Measurements from ENCODE around the gene PRKAG1.
A peak's percentile ranks its signal among the peaks of the same experiment; 100 is the strongest.

Gene PRKAG1

GRCh38 chr12:48968467-48968866 is 50.1 kb downstream of the PRKAG1 start:
- Histone ChIP-seq H3K79me2 (ENCODE audit: insufficient read depth, low read depth) (no peaks in the 10 kb centered on the region), H4K20me1 (ENCODE audit: insufficient read depth) (no peaks in the 10 kb centered on the region), H3K27ac (peak overlapping the region; percentile 16; the same call in 1 of the 2 replicates), H3K27me3 (ENCODE audit: insufficient read depth, low read depth) (no peaks in the 10 kb centered on the region), H3K36me3 (ENCODE audit: insufficient read depth) (no peaks in the 10 kb centered on the region), H3K4me2 (peak overlapping the region; percentile 52), H3K9ac (no peak overlapping the region), H3K4me3 (IDR thresholded peaks at IDR 0.05; ENCODE audit: insufficient read depth, low read depth, low read length) (no peak overlapping the region), H2AFZ (ENCODE audit: low read depth) (no peak overlapping the region), H3K4me1 (ENCODE audit: low read depth, poor library complexity, severe bottlenecking) (peaks cover 40% of the 10 kb centered on the region)
- no peak for TF ChIP-seq CTCF (conservative IDR thresholded peaks at IDR 0.05; ENCODE audit: low read depth, low read length)

GRCh38 chr12:48967991-48968390 is 50.6 kb downstream of the PRKAG1 start:
- no peak overlapping the region for H3K4me2 ChIP-seq
- peaks cover 40% of the 10 kb centered on the region for H3K4me1 ChIP-seq (ENCODE audit: low read depth, poor library complexity, severe bottlenecking)
- no peaks in the 10 kb centered on the region for H3K27me3 ChIP-seq (ENCODE audit: insufficient read depth, low read depth)
- no peaks in the 10 kb centered on the region for H4K20me1 ChIP-seq (ENCODE audit: insufficient read depth)
- no peak overlapping the region for H2AFZ ChIP-seq (ENCODE audit: low read depth)
- H3K9ac ChIP-seq: no peak overlapping the region
- H3K27ac ChIP-seq: no peak overlapping the region
- H3K79me2 ChIP-seq (ENCODE audit: insufficient read depth, low read depth): no peaks in the 10 kb centered on the region
- H3K4me3 ChIP-seq (IDR thresholded peaks at IDR 0.05; ENCODE audit: insufficient read depth, low read depth, low read length): no peak overlapping the region
- no peaks in the 10 kb centered on the region for H3K36me3 ChIP-seq (ENCODE audit: insufficient read depth)
- no peak for TF ChIP-seq CTCF (conservative IDR thresholded peaks at IDR 0.05; ENCODE audit: low read depth, low read length)

GRCh38 chr12:48966177-48966895 is 52.2 kb downstream of the PRKAG1 start:
- Histone ChIP-seq H3K4me2 (no peak overlapping the region), H2AFZ (ENCODE audit: low read depth) (no peak overlapping the region), H3K27ac (no peak overlapping the region), H3K79me2 (ENCODE audit: insufficient read depth, low read depth) (no peaks in the 10 kb centered on the region), H3K4me3 (IDR thresholded peaks at IDR 0.05; ENCODE audit: insufficient read depth, low read depth, low read length) (no peak overlapping the region), H4K20me1 (ENCODE audit: insufficient read depth) (no peaks in the 10 kb centered on the region), H3K4me1 (ENCODE audit: low read depth, poor library complexity, severe bottlenecking) (peaks cover 35% of the 10 kb centered on the region), H3K9ac (no peak overlapping the region), H3K27me3 (ENCODE audit: insufficient read depth, low read depth) (no peaks in the 10 kb centered on the region), H3K36me3 (ENCODE audit: insufficient read depth) (no peaks in the 10 kb centered on the region)
- no peak for TF ChIP-seq CTCF (conservative IDR thresholded peaks at IDR 0.05; ENCODE audit: low read depth, low read length)

GRCh38 chr12:48965298-48965838 is 53.2 kb downstream of the PRKAG1 start:
- no peak overlapping the region for H3K4me3 ChIP-seq (IDR thresholded peaks at IDR 0.05; ENCODE audit: insufficient read depth, low read depth, low read length)
- H2AFZ ChIP-seq (ENCODE audit: low read depth): no peak overlapping the region
- TF ChIP-seq CTCF (conservative IDR thresholded peaks at IDR 0.05; ENCODE audit: low read depth, low read length): no peak
- peaks cover 25% of the 10 kb centered on the region for H3K4me1 ChIP-seq (ENCODE audit: low read depth, poor library complexity, severe bottlenecking)
- no peaks in the 10 kb centered on the region for H3K27me3 ChIP-seq (ENCODE audit: insufficient read depth, low read depth)
- H3K9ac ChIP-seq: no peak overlapping the region
- H3K79me2 ChIP-seq (ENCODE audit: insufficient read depth, low read depth): no peaks in the 10 kb centered on the region
- H3K4me2 ChIP-seq: no peak overlapping the region
- no peaks in the 10 kb centered on the region for H3K36me3 ChIP-seq (ENCODE audit: insufficient read depth)
- no peaks in the 10 kb centered on the region for H4K20me1 ChIP-seq (ENCODE audit: insufficient read depth)
- no peak overlapping the region for H3K27ac ChIP-seq

Measured in KMS-11 (cell line).